Cardiac muscle cell (in vitro differentiated cells and primary cell): ENCODE results near the gene AP2A2. TPM values are rescaled to one million over a fixed set of nuclear protein-coding genes. Genes with fewer than 3 reads are reported as not detected.

ENCODE experiments used
- DNase-seq, 2 donors: peaks; one replicate each; pipeline versions ENCODE4 v3.0.0 to v3.0.0-alpha.2; 2010 to 2017; ENCODE audit warnings: low read depth in 1 of 2, low spot score in 1 of 2
- H3K27ac ChIP-seq: fragments of 200-600 bp; sonication (generic); 2 replicates; pipeline ENCODE4 v1.5.1; 2016
- H3K27me3 ChIP-seq: fragments of 200-600 bp; sonication (generic); 2 replicates; pipeline ENCODE4 v1.6.0; 2016; ENCODE audit warnings: control low read depth
- H3K36me3 ChIP-seq: fragments of 200-600 bp; sonication (generic); 2 replicates; pipeline ENCODE4 v1.5.1; 2016; ENCODE audit warnings: control low read depth
- H3K4me1 ChIP-seq: fragments of 200-600 bp; sonication (generic); 2 replicates; pipeline ENCODE4 v1.8.1; 2017; ENCODE audit warnings: low read depth, mild to moderate bottlenecking, mixed run types
- H3K4me3 ChIP-seq: fragments of 200-600 bp; sonication (generic); 2 replicates; pipeline ENCODE4 v1.5.1; 2016; ENCODE audit warnings: mild to moderate bottlenecking
- H3K9me3 ChIP-seq: fragments of 200-600 bp; sonication (generic); 2 replicates; pipeline ENCODE4 v1.5.1; 2017; ENCODE audit warnings: low read depth, mild to moderate bottlenecking, control low read depth
- polyA plus RNA-seq: library from polyadenylated mRNA; unstranded; fragments of >200 nt; fragmentation: Nextera tagmentation; extraction: Ambion mirVana; gene quantifications from 2 replicates; pipeline ENCODE4 v1.2.1, GENCODE V29; 2016
- total RNA-seq: library from RNA; depleted of rRNA; stranded (reverse); fragments of >200 nt; gene quantifications from 2 replicates; pipeline ENCODE4 v1.2.3, GENCODE V29; 2016
- TF ChIP-seq, protein P1 (sequence below): IDR thresholded peaks from 2 replicates; pipeline ENCODE4 v1.5.1; 2012; ENCODE audit warnings: low read depth, mild to moderate bottlenecking, low read length

Gene AP2A2
- total and polyA plus RNA-seq, 2 experiments from 2014 or later, result 47.6 to 77.6 TPM

DNA sequence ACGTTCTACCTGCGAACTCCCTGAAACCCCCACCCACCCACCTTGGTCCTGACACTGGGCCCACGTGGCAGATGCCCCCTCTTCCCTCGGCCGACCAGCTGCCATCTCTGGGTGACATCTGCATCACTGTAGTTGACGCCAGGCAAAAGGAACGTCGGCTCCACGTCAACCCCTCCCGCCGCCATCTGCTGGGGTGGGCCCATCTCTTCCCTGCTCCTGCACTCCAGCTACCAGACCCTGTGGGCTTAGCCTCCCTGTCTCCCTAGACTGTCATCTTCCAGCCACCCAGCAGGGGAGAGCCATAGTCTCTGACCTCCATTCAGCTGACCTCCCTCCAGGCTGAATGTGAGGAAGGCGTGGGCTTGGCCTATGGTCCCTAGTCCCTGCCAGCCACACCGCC, 36.4 kb upstream of the AP2A2 start:
- H3K4me3 ChIP-seq, result no peak overlapping the region
- no peaks in the 10 kb centered on the region for H3K27me3 ChIP-seq
- H3K27ac ChIP-seq, result no peak overlapping the region
- TF ChIP-seq, protein P1, sequence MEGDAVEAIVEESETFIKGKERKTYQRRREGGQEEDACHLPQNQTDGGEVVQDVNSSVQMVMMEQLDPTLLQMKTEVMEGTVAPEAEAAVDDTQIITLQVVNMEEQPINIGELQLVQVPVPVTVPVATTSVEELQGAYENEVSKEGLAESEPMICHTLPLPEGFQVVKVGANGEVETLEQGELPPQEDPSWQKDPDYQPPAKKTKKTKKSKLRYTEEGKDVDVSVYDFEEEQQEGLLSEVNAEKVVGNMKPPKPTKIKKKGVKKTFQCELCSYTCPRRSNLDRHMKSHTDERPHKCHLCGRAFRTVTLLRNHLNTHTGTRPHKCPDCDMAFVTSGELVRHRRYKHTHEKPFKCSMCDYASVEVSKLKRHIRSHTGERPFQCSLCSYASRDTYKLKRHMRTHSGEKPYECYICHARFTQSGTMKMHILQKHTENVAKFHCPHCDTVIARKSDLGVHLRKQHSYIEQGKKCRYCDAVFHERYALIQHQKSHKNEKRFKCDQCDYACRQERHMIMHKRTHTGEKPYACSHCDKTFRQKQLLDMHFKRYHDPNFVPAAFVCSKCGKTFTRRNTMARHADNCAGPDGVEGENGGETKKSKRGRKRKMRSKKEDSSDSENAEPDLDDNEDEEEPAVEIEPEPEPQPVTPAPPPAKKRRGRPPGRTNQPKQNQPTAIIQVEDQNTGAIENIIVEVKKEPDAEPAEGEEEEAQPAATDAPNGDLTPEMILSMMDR, result no peak
- no peak for DNase-seq
- no peaks in the 10 kb centered on the region for H3K36me3 ChIP-seq
- H3K9me3 ChIP-seq, result no peaks in the 10 kb centered on the region
- H3K4me1 ChIP-seq, result no peaks in the 10 kb centered on the region

DNA sequence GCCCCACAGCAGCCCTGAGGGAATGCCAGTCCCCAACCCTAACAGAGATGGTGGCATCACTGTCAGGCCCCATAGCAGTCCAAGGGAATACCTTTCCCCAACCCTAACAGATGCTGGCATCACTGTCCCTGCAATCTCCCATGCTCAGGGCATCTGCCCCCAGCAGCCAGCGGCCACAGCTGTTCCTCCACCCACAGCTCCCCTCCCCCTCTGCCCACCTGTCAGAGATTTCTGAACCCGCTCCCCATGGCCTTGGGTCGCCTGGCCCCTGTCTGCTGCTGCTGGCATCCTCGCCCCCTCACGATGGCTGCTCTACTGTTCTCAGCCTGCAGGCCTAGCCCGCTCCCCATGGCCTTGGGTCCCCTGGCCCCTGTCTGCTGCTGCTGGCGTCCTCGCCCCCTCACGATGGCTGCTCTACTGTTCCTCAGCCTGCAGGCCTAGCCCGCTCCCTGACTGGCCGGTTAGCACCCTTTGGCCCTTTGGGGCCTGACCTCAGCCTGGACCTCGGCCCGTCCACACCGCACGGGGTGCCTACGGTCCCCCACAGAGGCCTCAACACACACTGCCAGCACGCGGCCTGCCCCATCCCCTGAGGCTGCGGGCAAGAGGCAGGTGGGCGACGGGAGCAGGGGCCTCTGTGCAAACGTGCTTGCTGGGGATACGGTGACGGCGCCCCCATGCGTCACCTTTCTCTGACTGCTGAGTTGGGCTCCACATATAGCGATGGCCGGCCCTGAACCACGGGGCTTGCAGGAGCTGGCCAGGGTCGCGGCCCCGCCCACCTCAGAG, 35.8 kb upstream of the AP2A2 start:
- H3K4me3 ChIP-seq, result no peak overlapping the region
- H3K27ac ChIP-seq, result no peak overlapping the region
- no peak for DNase-seq
- TF ChIP-seq, protein P1, result no peak
- no peaks in the 10 kb centered on the region for H3K9me3 ChIP-seq
- H3K27me3 ChIP-seq, result no peaks in the 10 kb centered on the region
- no peaks in the 10 kb centered on the region for H3K4me1 ChIP-seq
- no peaks in the 10 kb centered on the region for H3K36me3 ChIP-seq

DNA sequence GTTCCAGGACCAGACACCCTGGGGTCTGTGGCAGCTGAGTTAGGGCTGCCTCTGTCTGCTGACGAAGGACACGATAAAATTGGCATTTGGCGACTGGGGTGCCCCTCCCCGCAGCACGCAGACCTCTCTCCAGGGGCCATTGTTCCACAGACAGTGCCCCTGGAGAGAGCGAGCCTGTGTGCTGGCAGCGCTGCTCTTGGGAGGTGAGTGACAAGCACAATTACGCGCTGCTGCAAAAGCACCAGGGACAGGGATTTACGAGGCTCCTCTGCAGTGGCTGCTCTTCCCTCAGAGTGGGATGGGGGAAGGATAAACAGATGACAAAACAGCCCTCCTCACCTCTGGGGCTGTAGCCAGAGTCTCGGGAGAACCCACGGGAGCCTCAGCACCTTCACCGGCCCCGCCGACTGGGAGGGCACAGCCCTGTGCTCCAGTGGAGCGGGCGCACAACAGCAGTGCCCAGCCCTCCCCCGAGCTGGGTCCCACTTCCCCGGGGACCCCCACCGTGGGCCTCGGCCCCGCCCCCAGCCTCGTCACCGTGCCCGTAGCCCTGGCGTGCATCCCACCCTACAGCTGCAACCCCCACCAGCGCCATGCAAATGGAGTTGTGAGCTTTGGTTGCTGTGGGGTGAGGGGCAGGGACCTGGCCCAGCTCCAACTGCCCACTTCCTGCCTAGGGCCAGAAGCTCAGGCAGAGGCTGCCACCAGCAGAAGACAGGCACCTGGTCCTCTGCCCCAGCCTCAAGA, 34.7 kb upstream of the AP2A2 start:
- H3K4me3 ChIP-seq, result no peak overlapping the region
- no peaks in the 10 kb centered on the region for H3K4me1 ChIP-seq
- H3K27ac ChIP-seq, result no peak overlapping the region

DNA sequence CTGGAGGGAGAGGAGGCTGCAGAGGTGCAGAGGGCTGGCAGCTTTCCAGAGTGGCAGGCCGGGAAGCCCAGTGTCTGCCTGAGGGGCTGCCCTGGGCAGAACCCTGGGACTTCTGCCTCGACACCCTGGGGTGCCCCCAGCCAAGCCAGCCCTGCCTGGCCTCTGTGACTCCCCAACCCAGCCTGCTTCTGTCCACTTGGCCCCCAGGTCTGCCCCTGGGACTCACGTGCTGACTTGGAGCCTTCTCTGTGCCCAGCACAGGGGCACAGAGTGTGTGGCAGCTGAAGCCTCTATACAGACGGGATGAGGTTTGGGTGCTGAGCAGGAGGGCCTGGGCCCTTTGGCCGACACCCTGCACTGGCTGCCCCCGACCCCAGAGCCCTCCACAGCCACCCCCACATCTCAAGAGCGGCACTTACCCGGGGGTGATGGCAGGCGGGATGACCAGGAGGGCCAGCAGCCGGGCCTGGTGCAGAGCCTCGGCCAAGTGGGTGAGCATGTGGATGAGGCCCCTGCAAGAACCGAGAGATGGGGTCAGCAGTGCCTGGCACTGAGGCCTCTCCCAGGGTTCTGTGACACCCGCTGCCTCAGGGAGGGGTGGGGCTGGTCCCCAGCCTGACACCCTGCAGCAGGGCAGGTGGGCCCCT, 32.5 kb upstream of the AP2A2 start:
- TF ChIP-seq, protein P1, result no peak
- Histone ChIP-seq H3K4me1 (no peaks in the 10 kb centered on the region), H3K9me3 (no peaks in the 10 kb centered on the region), H3K36me3 (no peaks in the 10 kb centered on the region), H3K27ac (no peak overlapping the region), H3K27me3 (no peaks in the 10 kb centered on the region), H3K4me3 (no peak overlapping the region)
- DNase-seq, result no peak

More for the DNA sequence above, 34.7 kb upstream of the AP2A2 start:
- H3K9me3 ChIP-seq, result no peaks in the 10 kb centered on the region
- no peaks in the 10 kb centered on the region for H3K36me3 ChIP-seq
- no peaks in the 10 kb centered on the region for H3K27me3 ChIP-seq
- TF ChIP-seq, protein P1, result no peak
- no peak for DNase-seq

DNA sequence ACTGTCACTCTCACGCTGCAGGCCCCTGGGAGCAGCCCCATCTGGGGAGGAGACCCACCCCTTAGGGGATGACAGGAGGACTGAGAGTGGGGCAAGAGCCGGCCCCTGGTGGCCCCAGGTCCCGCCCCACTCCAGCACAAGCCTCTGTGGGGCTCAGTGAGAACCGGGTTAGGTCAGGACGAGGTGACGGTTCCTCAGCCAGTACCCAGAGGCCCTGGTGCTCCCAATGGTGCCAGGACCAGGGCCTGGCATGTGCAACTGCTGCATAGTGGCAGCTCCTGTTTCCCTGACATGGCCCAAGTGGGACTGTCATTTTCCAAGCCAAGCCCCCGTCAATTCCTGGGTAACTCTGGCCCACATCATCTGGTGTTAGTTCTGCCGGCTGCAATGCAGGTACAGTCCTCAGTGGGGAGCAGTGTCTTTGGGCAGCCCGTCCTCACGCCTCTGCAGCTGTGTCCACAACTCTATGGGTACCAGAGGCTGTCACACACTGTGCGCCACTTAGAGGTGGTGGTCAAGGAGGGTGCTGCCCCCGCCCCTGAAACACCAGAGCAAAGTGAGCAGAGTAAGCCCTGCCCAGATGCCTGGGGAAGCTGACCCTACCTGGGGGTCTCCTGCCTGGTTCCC, 31.0 kb upstream of the AP2A2 start:
- Histone ChIP-seq H3K4me1 (no peaks in the 10 kb centered on the region), H3K4me3 (no peak overlapping the region), H3K27me3 (no peaks in the 10 kb centered on the region), H3K27ac (no peak overlapping the region), H3K9me3 (no peaks in the 10 kb centered on the region), H3K36me3 (peaks cover 7% of the 10 kb centered on the region)
- TF ChIP-seq, protein P1, result no peak
- no peak for DNase-seq
